HTR-8/SVneo (cell line): ENCODE data around the gene JMJD7.

Experiments
- DNase-seq: peaks from one replicate; pipeline ENCODE4 v3.0.0; 2011; ENCODE audit warnings: low spot score, mixed read lengths; ENCODE audit not compliant: insufficient read length
- FAIRE-seq: peaks from 2 replicates; lab custom pipeline; 2011; peaks lifted over from hg19 to GRCh38; lab: Jason Lieb, UNC

Gene JMJD7

GRCh38 chr15:41878355-41878699 lies 50.4 kb downstream of the JMJD7 start:
- DNase-seq (no peak), FAIRE-seq (no peak)

GRCh38 chr15:41879321-41879845 lies 51.5 kb downstream of the JMJD7 start:
- DNase-seq (no peak), FAIRE-seq (no peak)

GRCh38 chr15:41880156-41880877 lies 52.4 kb downstream of the JMJD7 start:
- DNase-seq (no peak), FAIRE-seq (no peak)

DNA sequence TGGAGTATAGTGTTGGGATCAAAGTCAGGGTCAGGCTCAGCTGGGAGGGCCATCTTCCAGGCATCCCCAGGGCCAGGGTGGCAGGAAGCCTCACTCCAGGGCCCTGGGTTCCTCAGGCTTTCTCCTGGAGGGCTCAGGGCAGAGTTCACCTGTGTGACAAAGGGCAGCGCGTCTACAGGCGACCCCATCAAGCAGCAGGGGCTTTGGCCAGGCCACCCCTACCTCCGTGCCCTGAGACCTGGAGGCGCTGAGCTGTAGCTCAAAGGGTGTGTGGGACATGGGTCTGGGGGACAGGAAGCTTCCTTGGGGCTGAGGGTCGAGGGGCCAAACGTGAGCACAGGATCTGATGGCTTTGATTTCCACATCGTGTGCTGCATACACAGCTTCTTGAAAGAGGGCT lies 53.2 kb downstream of the JMJD7 start:
- DNase-seq = no peak
- no peak for FAIRE-seq

DNA sequence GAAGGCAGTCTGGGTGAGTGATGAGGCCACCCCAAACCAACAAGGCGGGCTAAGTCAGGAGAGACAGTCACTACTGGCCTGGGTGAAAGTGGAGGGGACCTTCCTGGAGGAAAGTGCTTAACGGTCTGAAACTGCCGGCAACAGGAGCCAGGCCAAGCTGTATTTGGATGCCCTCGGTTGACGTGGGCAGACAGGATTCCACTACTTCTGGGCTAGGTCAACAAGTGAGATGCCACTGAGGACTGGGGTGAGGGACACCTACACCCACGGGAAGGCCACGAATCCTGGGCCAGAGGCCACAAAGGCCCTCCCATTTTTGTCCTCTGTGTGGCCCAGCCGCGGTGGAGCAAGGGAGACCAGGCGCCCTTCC lies 53.6 kb downstream of the JMJD7 start:
- FAIRE-seq (no peak), DNase-seq (no peak)

GRCh38 chr15:41881920-41882688 lies 54.2 kb downstream of the JMJD7 start:
- DNase-seq = no peak
- no peak for FAIRE-seq

GRCh38 chr15:41882689-41883483 lies 55.0 kb downstream of the JMJD7 start:
- FAIRE-seq (no peak), DNase-seq (no peak)

GRCh38 chr15:41883484-41883825 lies 55.6 kb downstream of the JMJD7 start:
- DNase-seq (no peak), FAIRE-seq (no peak)

DNA sequence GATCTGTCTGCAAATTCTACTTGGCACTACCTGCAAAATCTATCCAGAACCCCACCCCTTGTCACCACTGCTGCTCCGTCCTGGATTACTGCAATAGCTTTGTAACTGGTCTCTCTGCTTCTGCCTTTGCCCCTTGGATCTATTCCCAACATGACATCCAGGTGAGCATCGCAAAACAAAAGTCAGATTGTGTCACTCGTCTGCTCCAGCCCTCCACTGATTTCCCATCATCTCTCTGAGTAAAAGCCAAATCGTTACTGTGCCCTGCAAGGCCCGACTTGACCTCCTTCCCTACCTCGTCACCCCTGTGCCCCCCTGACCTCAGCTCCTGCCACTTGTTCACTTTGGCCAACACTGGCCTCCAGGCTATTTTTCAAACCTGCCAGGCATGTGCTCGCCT lies 56.6 kb downstream of the JMJD7 start:
- no peak for FAIRE-seq
- DNase-seq = no peak

- FAIRE-seq (no peak), DNase-seq (no peak)
Observed at GRCh38 chr15:41885321-41885720, 57.4 kb downstream of the JMJD7 start.

DNA sequence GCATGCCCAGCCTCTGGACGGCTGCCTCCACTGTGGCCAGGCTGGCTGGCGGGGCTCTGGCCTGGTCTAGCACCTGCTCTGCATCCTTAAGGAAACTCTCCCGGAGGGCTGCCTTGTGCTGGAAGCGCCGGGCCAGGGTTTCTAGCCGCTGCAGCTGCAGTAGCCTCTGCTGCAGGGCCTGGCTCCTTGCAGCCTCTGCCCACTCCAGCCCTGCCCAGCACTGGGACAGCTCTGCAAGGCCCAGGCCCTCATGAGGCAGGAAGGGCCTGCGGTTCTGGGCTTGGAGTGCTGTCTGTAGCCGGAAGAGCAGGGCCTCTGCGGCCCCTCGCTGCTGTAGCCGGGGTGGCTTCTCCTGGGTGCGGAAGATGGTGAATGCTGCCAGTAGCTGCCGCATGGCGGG lies 57.9 kb downstream of the JMJD7 start:
- no peak for DNase-seq
- FAIRE-seq = no peak

GRCh38 chr15:41886741-41887140 lies 58.8 kb downstream of the JMJD7 start:
- FAIRE-seq (no peak), DNase-seq (no peak)

DNA sequence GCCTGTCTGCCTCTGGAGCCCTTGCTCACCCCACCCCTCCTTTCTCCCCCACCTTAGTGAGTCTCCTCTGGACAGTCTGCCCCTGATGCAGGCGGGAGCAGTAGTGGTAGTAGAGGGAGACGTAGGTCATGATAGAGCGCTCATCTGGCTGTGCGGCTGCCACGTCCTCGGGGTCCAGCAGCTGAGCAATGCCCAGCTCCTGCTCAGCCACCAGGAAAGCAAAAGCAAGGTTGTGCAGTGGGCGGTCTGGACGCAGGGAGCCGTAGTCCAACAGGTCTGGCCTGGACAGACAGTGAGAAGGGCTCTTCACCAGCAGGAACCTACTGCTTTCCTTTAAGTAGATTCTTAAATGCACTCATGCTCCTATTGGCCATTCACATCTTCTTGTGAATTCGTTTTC lies 59.3 kb downstream of the JMJD7 start:
- FAIRE-seq (no peak), DNase-seq (no peak)
